ENCODE results near the gene IGF2.

- TF ChIP-seq YY1 (IDR thresholded peaks at IDR 0.05; ENCODE audit: insufficient read depth, insufficient read length) (no peak), ZNF274 (IDR thresholded peaks at IDR 0.05; ENCODE audit: low read depth, low read length) (no peak)
Measured at GRCh38 chr11:2105511-2105910, 33.7 kb downstream of the IGF2 start.
